ENCODE data around the gene TTC29. TPM values are rescaled to one million over a fixed set of nuclear protein-coding genes. Genes with fewer than 3 reads are reported as not detected.

The TTC29 gene
- total RNA-seq, 2 experiments from 2014 or later: not detected

DNA sequence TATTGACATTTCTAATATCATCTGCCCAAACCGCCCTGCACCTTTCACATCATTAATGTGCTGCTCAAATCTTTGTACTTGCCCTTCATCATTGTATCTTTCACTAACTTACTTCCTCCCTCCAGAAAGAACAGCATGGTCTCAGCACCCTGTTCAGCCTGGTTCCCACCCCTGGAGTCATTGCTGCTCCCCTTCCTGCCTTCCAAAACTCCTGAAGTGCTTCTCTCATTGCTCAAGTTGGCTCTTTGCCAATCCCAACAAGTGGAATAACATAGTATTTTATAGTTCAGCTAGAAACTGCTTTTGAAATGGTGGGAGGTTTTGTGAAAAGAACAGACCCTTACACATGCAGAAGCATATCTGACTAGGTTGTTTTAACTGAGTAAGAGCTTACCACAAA lies 14.0 kb upstream of the TTC29 start:
- TF ChIP-seq, protein P1, sequence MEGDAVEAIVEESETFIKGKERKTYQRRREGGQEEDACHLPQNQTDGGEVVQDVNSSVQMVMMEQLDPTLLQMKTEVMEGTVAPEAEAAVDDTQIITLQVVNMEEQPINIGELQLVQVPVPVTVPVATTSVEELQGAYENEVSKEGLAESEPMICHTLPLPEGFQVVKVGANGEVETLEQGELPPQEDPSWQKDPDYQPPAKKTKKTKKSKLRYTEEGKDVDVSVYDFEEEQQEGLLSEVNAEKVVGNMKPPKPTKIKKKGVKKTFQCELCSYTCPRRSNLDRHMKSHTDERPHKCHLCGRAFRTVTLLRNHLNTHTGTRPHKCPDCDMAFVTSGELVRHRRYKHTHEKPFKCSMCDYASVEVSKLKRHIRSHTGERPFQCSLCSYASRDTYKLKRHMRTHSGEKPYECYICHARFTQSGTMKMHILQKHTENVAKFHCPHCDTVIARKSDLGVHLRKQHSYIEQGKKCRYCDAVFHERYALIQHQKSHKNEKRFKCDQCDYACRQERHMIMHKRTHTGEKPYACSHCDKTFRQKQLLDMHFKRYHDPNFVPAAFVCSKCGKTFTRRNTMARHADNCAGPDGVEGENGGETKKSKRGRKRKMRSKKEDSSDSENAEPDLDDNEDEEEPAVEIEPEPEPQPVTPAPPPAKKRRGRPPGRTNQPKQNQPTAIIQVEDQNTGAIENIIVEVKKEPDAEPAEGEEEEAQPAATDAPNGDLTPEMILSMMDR (conservative IDR thresholded peaks at IDR 0.05; ENCODE audit: low read length): no peak
- TF ChIP-seq EZH2phosphoT487 (IDR thresholded peaks at IDR 0.05; ENCODE audit: borderline replicate concordance, low read depth, low read length): no peak
- CTCF ChIA-PET (ENCODE audit: unreplicated experiment): no interaction called here
- H3K4me1 ChIP-seq (ENCODE audit: insufficient read depth, low read length, poor library complexity, severe bottlenecking): no peaks in the 10 kb centered on the region

DNA sequence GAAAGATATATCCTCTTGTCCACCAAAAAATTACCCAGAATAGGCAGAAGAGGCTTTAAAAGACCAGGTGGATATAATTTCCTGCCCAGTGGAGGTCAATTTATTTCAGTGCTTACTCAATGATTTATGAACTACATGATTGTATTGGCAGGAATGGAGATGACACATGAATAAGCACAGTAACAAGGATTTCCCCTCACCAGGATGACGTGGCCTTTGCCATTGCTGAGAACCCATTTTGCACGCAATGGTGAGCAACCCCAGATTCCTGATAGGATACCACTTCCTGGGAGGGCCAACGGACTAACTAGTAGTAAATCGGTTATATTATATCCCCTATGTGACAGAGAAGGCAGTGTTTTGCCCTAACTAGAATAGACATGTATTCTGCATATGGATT lies 11.6 kb upstream of the TTC29 start:
- Histone ChIP-seq H3K36me3 (ENCODE audit: insufficient read depth, low read length) (no peaks in the 10 kb centered on the region), H3K4me2 (ENCODE audit: low read length) (no peak overlapping the region), H4K20me1 (ENCODE audit: insufficient read depth, low read length) (no peaks in the 10 kb centered on the region), H3K4me3 (ENCODE audit: low read depth, low read length, poor library complexity, severe bottlenecking) (no peak overlapping the region), H3K4me1 (ENCODE audit: insufficient read depth, low read length, poor library complexity, severe bottlenecking) (no peaks in the 10 kb centered on the region), H3K9me3 (ENCODE audit: low read length) (no peaks in the 10 kb centered on the region), H3K27ac (ENCODE audit: low read depth, low read length, poor library complexity, severe bottlenecking) (no peak overlapping the region), H3K9me2 (ENCODE audit: insufficient read depth, low read length) (no peaks in the 10 kb centered on the region), H3K79me2 (ENCODE audit: insufficient read depth, low read depth, low read length) (no peaks in the 10 kb centered on the region), H2AFZ (ENCODE audit: low read length) (no peak overlapping the region)
- ChIA-PET CTCF (ENCODE audit: unreplicated experiment) (no interaction called here), POLR2A (interaction anchor here (0.8 kb wide), 1 partner anchor 90 kb away, joined by 3 read pairs; no protein-coding TSS in a partner anchor)
- no TSS peak for BruUV-seq (replicated peaks)
- no peak for DNase-seq (ENCODE audit: low spot score)
- TF ChIP-seq EZH2phosphoT487 (IDR thresholded peaks at IDR 0.05; ENCODE audit: borderline replicate concordance, low read depth, low read length): no peak
- TF ChIP-seq, protein P1 (conservative IDR thresholded peaks at IDR 0.05; ENCODE audit: low read length): no peak
- intact Hi-C loops (cut with micrococcal nuclease; ENCODE audit: unreplicated experiment): no loop called here

More for the DNA sequence above, 14.0 kb upstream of the TTC29 start:
- Histone ChIP-seq H3K79me2 (ENCODE audit: insufficient read depth, low read depth, low read length) (no peaks in the 10 kb centered on the region), H3K27ac (ENCODE audit: low read depth, low read length, poor library complexity, severe bottlenecking) (no peak overlapping the region), H3K9me2 (ENCODE audit: insufficient read depth, low read length) (no peaks in the 10 kb centered on the region), H3K36me3 (ENCODE audit: insufficient read depth, low read length) (no peaks in the 10 kb centered on the region), H3K4me2 (ENCODE audit: low read length) (no peak overlapping the region), H3K4me3 (ENCODE audit: low read depth, low read length, poor library complexity, severe bottlenecking) (no peak overlapping the region), H3K9me3 (ENCODE audit: low read length) (no peaks in the 10 kb centered on the region), H4K20me1 (ENCODE audit: insufficient read depth, low read length) (no peaks in the 10 kb centered on the region), H2AFZ (ENCODE audit: low read length) (no peak overlapping the region)
- DNase-seq (ENCODE audit: low spot score): no peak
- POLR2A ChIA-PET: interaction anchor here (1.0 kb wide), 1 partner anchor 20 kb away, joined by 3 read pairs; no protein-coding TSS in a partner anchor
- no TSS peak for BruUV-seq (replicated peaks)
- intact Hi-C loops (cut with micrococcal nuclease; ENCODE audit: unreplicated experiment): no loop called here

DNA sequence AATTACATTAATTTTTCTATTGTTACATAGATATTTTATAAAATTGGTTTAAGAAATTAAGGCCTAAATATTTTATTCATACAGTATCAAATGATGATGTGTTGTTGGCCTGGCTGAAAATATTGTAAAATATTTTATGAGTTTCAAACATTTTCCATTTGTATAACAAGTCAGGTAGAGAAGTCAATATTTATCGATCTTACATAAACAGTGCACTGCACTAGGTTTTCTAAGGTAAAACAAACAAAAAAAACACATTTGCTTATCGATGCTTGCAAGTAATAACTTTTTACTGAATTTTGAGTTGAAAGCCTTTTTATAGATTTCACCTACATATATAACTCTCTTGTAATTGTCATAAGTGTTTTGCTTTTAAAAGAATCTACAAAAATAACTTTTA lies 7.2 kb upstream of the TTC29 start:
- CTCF ChIA-PET (ENCODE audit: unreplicated experiment): no interaction called here
- Histone ChIP-seq H2AFZ (ENCODE audit: low read length) (no peak overlapping the region), H3K4me3 (ENCODE audit: low read depth, low read length, poor library complexity, severe bottlenecking) (no peak overlapping the region), H3K9me2 (ENCODE audit: insufficient read depth, low read length) (no peaks in the 10 kb centered on the region), H3K4me1 (ENCODE audit: insufficient read depth, low read length, poor library complexity, severe bottlenecking) (no peaks in the 10 kb centered on the region), H3K36me3 (ENCODE audit: insufficient read depth, low read length) (no peaks in the 10 kb centered on the region), H3K4me2 (ENCODE audit: low read length) (no peak overlapping the region), H3K79me2 (ENCODE audit: insufficient read depth, low read depth, low read length) (no peaks in the 10 kb centered on the region), H4K20me1 (ENCODE audit: insufficient read depth, low read length) (no peaks in the 10 kb centered on the region), H3K27ac (ENCODE audit: low read depth, low read length, poor library complexity, severe bottlenecking) (no peak overlapping the region), H3K9me3 (ENCODE audit: low read length) (no peaks in the 10 kb centered on the region)
- no peak for DNase-seq (ENCODE audit: low spot score)
- intact Hi-C loops (cut with micrococcal nuclease; ENCODE audit: unreplicated experiment): no loop called here
- TF ChIP-seq, protein P1 (conservative IDR thresholded peaks at IDR 0.05; ENCODE audit: low read length): no peak
- TF ChIP-seq EZH2phosphoT487 (IDR thresholded peaks at IDR 0.05; ENCODE audit: borderline replicate concordance, low read depth, low read length): no peak
- no TSS peak for BruUV-seq (replicated peaks)
- POLR2A ChIA-PET: interaction anchor here (0.6 to 1.1 kb wide), 3 partner anchors 31 to 892 kb away, joined by 3 to 7 read pairs (median 3); no protein-coding TSS in a partner anchor
